CD4-positive, alpha-beta T cell treated with Interferon gamma for 1 hour (primary cell): ENCODE results near the gene HNRNPUL2.
A peak's percentile ranks its signal among the peaks of the same experiment; 100 is the strongest.
"Not testable (repeated sequence)": the region's sequence is repeated elsewhere in the genome, so short reads cannot be mapped to it uniquely, and the experiment has no call there.

Experiments
- DNase-seq: peaks from one replicate; pipeline ENCODE4 v3.0.0-alpha.2; 2020

Gene HNRNPUL2

GRCh38 chr11:62726156-62726914, 922 bp downstream of the HNRNPUL2 start:
- DNase-seq = no peak

- DNase-seq = no peak
Measured at GRCh38 chr11:62725646-62726045, 1.6 kb downstream of the HNRNPUL2 start.

GRCh38 chr11:62724171-62724570, 3.1 kb downstream of the HNRNPUL2 start:
- DNase-seq = no peak

GRCh38 chr11:62721994-62722393, 5.3 kb downstream of the HNRNPUL2 start:
- DNase-seq = no peak

- no peak for DNase-seq
Measured at GRCh38 chr11:62719302-62719978, 7.8 kb downstream of the HNRNPUL2 start.

- no peak for DNase-seq
Measured at GRCh38 chr11:62716816-62717215, 10.4 kb downstream of the HNRNPUL2 start.

- DNase-seq = no peak
Measured at GRCh38 chr11:62716206-62716605, 11.1 kb downstream of the HNRNPUL2 start.

GRCh38 chr11:62715150-62716130, 11.8 kb downstream of the HNRNPUL2 start:
- DNase-seq = no peak

- DNase-seq = no peak
Measured at GRCh38 chr11:62713343-62713742, 13.9 kb downstream of the HNRNPUL2 start.

- DNase-seq = no peak
Measured at GRCh38 chr11:62712861-62713260, 14.4 kb downstream of the HNRNPUL2 start.

GRCh38 chr11:62712276-62712812, 14.9 kb downstream of the HNRNPUL2 start:
- no peak for DNase-seq

GRCh38 chr11:62710001-62710345, 17.3 kb downstream of the HNRNPUL2 start:
- no peak for DNase-seq

GRCh38 chr11:62709247-62710000, 17.8 kb downstream of the HNRNPUL2 start:
- DNase-seq = peak; percentile 98

- DNase-seq = peak; percentile 35
Measured at GRCh38 chr11:62708793-62709192, 18.5 kb downstream of the HNRNPUL2 start.

- no peak for DNase-seq
Measured at GRCh38 chr11:62708392-62708791, 18.9 kb downstream of the HNRNPUL2 start.

GRCh38 chr11:62707277-62707861, 19.9 kb downstream of the HNRNPUL2 start, which contains the start of the genes BSCL2 and GNG3:
BSCL2 (minus strand) TSS chr11:62707424; CDS start chr11:62707195, 229 bp downstream.
GNG3 (plus strand) TSS chr11:62707676; CDS start chr11:62708296, 620 bp downstream.
- DNase-seq = no peak

GRCh38 chr11:62706850-62707247, 20.4 kb downstream of the HNRNPUL2 start:
- no peak for DNase-seq

GRCh38 chr11:62705880-62706849, 21.1 kb downstream of the HNRNPUL2 start:
- peak; percentile 93 for DNase-seq

- DNase-seq = no peak
Measured at GRCh38 chr11:62705413-62705812, 21.8 kb downstream of the HNRNPUL2 start.

GRCh38 chr11:62703921-62704320, 23.3 kb downstream of the HNRNPUL2 start:
- DNase-seq = not testable (repeated sequence)
